Activated T-cell treated with anti-CD3 and anti-CD28 coated beads, Interleukin-2, amount 50 U/mL, for 72 hours (primary cell): ENCODE measurements around the gene ERMN. TPM values are rescaled to one million over a fixed set of nuclear protein-coding genes. Genes with fewer than 3 reads are reported as not detected.
"Not testable (repeated sequence)": the region's sequence is repeated elsewhere in the genome, so short reads cannot be mapped to it uniquely, and the experiment has no call there.

Experiments
- ATAC-seq, 2 donors: fragments of 150-1000 bp; cut with Tn5 transposase; replicated peaks in 1 of 2; 2 replicates each; pipeline ENCODE4 v1.10.0; 2021; ENCODE audit warnings: moderate library complexity in 2 of 2, mild to moderate bottlenecking in 1 of 2
- DNase-seq, 2 donors: peaks; one replicate each; pipeline ENCODE4 v3.0.0; 2021 to 2022; ENCODE audit warnings: mixed read lengths in 1 of 2
- H3K27ac Mint-ChIP-seq: one replicate; pipeline ENCODE4 v1.8.0; 2022; ENCODE audit warnings: mild to moderate bottlenecking, moderate library complexity, mixed read lengths
- H3K27me3 Mint-ChIP-seq: one replicate; pipeline ENCODE4 v1.8.0; 2022; ENCODE audit warnings: low read depth, mixed read lengths
- H3K36me3 Mint-ChIP-seq, 2 donors: one replicate each; pipeline ENCODE4 v1.8.0; 2022; ENCODE audit warnings: mixed read lengths in 2 of 2, mild to moderate bottlenecking in 1 of 2; ENCODE audit not compliant: insufficient read depth in 2 of 2
- H3K4me1 Mint-ChIP-seq: one replicate; pipeline ENCODE4 v1.8.0; 2022; ENCODE audit warnings: low read depth, mixed read lengths
- H3K4me3 Mint-ChIP-seq, 2 donors: one replicate each; pipeline ENCODE4 v1.8.0; 2022; ENCODE audit warnings: mild to moderate bottlenecking in 2 of 2, mixed read lengths in 2 of 2, moderate library complexity in 2 of 2
- H3K9me3 Mint-ChIP-seq, 2 donors: one replicate each; pipeline ENCODE4 v1.8.0; 2022; ENCODE audit warnings: mixed read lengths in 2 of 2
- total RNA-seq, 2 donors: library from RNA; stranded (reverse); gene quantifications; one replicate each; pipeline ENCODE4 v1.2.3, GENCODE V29; 2022

ERMN gene, protein sequence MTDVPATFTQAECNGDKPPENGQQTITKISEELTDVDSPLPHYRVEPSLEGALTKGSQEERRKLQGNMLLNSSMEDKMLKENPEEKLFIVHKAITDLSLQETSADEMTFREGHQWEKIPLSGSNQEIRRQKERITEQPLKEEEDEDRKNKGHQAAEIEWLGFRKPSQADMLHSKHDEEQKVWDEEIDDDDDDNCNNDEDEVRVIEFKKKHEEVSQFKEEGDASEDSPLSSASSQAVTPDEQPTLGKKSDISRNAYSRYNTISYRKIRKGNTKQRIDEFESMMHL
- 1 to 10 TPM; 2.8 to 3.5 TPM for total RNA-seq

DNA sequence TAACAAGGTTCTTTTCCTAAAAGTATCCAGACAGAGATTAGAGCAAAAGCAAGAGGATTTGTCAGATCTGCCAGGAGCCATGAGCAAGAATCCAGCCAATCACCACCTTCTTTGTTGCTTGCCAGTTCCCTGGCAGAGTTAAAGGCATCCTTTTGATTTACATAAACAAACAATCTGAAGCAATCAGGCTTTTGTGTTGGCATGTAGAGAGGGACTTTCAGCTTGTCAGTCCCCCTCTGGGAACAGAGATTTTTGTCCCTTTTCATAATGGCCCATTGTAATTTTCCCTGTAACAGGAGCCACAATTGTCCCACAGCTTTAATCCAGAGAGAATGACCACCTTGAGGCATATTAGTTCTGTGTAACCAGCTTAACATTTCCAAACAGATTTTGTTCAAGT lies at the start of gene ERMN:
TSS of gene ERMN (minus strand) at position 39 of the 400 bp plus-strand sequence. CDS start 182 bp downstream, outside the sequence.
- Mint-ChIP-seq H3K9me3 (no peaks in the 10 kb centered on the region), H3K27me3 (no peaks in the 10 kb centered on the region), H3K4me1 (peaks cover 49% of the 10 kb centered on the region), H3K36me3 (peaks cover 0 to 3% of the 10 kb centered on the region in 2 donors), H3K27ac (peak within 1 kb of the TSS; percentile 56), H3K4me3 (peak within 1 kb of the TSS in 1 of 2 donors; percentile 7)
- ATAC-seq (no peak), DNase-seq (no peak)

DNA sequence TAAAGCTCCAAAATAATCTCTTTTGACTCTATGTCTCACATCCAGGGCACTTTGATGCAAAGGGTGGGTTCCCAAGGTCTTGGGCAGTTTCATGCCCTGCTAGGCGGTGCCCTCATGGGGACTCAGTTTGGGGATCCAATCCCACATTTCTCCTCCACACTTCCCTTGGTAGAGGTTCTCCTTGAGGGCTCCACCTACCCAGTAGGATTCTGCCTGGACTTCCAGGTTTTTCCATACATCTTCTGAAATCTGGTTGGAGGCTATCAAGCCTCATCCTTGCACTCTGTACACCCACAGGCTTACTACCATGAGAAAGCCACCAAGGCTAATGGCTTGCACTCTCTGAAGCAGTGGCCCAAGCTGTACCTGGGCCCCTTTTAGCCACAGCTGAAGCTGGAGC lies 49.8 kb upstream of the ERMN start:
- H3K27ac Mint-ChIP-seq: no peak overlapping the region
- peaks cover 23 to 28% of the 10 kb centered on the region in 2 donors for H3K36me3 Mint-ChIP-seq
- ATAC-seq (no peak), DNase-seq (no peak)
- H3K4me1 Mint-ChIP-seq: peaks cover 9% of the 10 kb centered on the region
- no peak overlapping the region for H3K4me3 Mint-ChIP-seq
- no peaks in the 10 kb centered on the region for H3K27me3 Mint-ChIP-seq
- peaks cover 11 to 19% of the 10 kb centered on the region in 2 donors for H3K9me3 Mint-ChIP-seq

DNA sequence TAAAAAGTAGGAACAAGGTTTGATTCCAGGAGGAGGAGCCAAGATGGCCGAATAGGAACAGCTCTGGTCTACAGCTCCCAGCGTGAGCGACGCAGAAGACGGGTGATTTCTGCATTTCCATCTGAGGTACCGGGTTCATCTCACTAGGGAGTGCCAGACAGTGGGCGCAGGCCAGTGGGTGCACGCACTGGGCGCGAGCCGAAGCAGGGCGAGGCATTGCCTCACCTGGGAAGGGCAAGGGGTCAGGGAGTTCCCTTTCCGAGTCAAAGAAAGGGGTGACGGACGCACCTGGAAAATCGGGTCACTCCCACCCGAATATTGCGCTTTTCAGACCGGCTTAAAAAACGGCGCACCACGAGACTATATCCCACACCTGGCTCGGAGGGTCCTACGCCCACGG lies 42.9 kb upstream of the ERMN start:
- not testable (repeated sequence) for H3K27me3 Mint-ChIP-seq, DNase-seq, H3K4me3 Mint-ChIP-seq, H3K27ac Mint-ChIP-seq, ATAC-seq, H3K9me3 Mint-ChIP-seq
- peaks cover 29% of the 10 kb centered on the region for H3K4me1 Mint-ChIP-seq
- H3K36me3 Mint-ChIP-seq: peaks cover 2 to 13% of the 10 kb centered on the region in 2 donors

DNA sequence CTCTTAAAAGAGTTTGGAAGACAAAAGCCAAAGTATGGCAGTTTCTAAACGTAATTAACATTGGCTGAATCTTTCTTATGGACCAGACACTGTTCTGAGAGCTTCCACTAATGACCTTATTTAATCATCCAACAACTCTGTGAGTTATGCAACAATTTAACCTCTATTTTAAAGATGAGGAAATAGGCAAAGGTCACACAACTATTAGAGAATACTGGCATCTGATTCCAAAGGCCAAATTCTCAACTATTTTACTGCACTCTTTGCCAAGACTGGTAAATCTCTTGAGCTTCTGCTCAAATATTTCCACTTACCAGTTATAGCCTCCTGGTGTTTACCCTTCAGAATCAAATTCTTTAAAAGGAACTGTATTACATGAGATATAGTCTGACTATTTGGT lies 42.1 kb upstream of the ERMN start:
- no peaks in the 10 kb centered on the region for H3K27me3 Mint-ChIP-seq
- H3K4me3 Mint-ChIP-seq: no peak overlapping the region
- no peak for DNase-seq
- peaks cover 7 to 18% of the 10 kb centered on the region in 2 donors for H3K36me3 Mint-ChIP-seq
- H3K9me3 Mint-ChIP-seq: peaks cover 3% of the 10 kb centered on the region in 2 donors
- no peak for ATAC-seq
- H3K4me1 Mint-ChIP-seq: peaks cover 37% of the 10 kb centered on the region
- no peak overlapping the region for H3K27ac Mint-ChIP-seq

DNA sequence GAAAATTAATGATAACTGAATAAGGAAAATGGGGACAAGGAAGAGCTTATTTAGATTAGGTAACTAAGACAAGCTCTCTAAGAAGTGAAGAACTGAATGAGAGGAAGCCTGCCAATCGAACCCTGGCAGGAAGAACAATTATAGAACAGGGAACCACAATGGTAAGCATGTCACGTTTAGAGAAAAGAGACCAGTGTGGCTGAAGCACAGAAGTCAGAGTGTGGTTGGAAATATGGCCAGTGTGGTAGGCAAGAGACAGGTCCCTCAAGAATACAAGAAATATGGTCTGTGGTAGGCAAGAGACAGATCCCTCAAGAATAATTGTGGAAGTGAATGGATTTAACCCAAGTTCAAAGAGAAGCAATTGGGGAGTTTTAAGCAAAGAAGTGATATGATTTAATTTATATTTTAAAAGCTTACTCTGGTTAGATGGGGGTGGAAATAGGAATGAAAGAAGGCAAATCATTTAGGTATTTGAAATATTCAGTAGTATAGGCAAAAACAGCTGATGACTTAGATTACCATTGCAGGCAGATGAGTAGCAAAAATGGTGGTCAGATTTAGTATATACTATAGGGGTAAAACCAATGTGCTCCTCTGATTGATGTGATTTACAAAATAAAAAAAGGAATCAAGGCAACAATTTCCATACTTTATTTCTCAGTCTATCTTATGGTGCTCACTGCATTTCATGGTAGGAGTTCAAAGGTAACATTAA lies 38.8 kb upstream of the ERMN start:
- peaks cover 18 to 37% of the 10 kb centered on the region in 2 donors for H3K36me3 Mint-ChIP-seq
- H3K4me3 Mint-ChIP-seq: peak overlapping the region; percentile 53 to 85
- H3K27ac Mint-ChIP-seq: peak overlapping the region; percentile 85
- peaks cover 37% of the 10 kb centered on the region for H3K4me1 Mint-ChIP-seq
- peak; percentile 55 to 62 for ATAC-seq
- peak; percentile 8 to 9 for DNase-seq
- H3K9me3 Mint-ChIP-seq: peaks cover 10 to 12% of the 10 kb centered on the region in 2 donors
- H3K27me3 Mint-ChIP-seq: no peaks in the 10 kb centered on the region

DNA sequence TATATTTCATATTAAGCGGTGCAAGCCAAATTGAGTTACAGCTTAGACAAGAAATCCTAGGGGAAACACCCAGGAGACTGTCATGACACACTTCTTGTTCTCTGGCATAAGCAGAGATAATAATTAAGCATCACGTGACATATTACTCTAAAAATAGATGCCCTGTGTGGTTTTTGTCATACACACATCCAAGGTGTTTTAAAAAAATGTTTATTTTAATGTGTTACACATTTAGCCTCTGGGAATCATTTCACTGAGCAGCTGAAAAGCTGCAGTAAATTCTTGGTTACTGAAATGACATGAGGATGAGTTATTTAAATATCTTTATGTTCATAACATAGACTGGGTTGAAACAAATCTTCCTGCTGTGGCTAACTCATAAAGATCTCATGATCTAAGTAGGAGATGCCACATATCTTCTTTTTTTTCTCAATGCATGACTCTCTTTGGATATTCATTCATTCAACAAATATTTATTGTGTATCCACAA lies 38.0 kb upstream of the ERMN start:
- peak; percentile 85 to 92 for ATAC-seq
- H3K36me3 Mint-ChIP-seq: peaks cover 18 to 39% of the 10 kb centered on the region in 2 donors

DNA sequence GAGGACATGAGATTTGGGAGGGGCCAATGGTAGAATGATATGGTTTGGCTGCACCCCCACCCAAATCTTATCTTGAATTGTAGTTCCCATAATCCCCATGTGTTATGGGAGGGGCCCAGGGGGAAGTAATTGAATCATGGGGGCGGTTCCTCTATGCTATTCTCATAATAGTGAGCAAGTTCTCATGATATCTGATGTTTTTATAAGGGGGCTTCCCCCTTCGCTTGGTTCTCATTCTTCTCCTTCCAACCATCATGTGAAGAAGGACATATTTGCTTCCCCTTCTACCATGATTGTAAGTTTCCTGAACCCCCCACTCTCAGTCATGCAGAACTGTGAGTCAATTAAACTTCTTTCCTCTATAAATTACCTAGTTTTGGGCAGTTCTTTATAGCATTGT lies 37.0 kb upstream of the ERMN start:
- no peak overlapping the region for H3K4me3 Mint-ChIP-seq
- ATAC-seq: no peak
- H3K36me3 Mint-ChIP-seq: peaks cover 18 to 34% of the 10 kb centered on the region in 2 donors
- no peaks in the 10 kb centered on the region for H3K27me3 Mint-ChIP-seq
- no peak overlapping the region for H3K27ac Mint-ChIP-seq
- H3K9me3 Mint-ChIP-seq: peaks cover 10 to 12% of the 10 kb centered on the region in 2 donors
- peaks cover 37% of the 10 kb centered on the region for H3K4me1 Mint-ChIP-seq
- DNase-seq: no peak

More for the DNA sequence above, 38.0 kb upstream of the ERMN start:
- Mint-ChIP-seq H3K4me1 (peaks cover 37% of the 10 kb centered on the region), H3K27me3 (no peaks in the 10 kb centered on the region), H3K9me3 (peaks cover 10 to 12% of the 10 kb centered on the region in 2 donors), H3K4me3 (peak overlapping the region; percentile 53 to 85), H3K27ac (peak overlapping the region; percentile 85)
- DNase-seq: no peak

DNA sequence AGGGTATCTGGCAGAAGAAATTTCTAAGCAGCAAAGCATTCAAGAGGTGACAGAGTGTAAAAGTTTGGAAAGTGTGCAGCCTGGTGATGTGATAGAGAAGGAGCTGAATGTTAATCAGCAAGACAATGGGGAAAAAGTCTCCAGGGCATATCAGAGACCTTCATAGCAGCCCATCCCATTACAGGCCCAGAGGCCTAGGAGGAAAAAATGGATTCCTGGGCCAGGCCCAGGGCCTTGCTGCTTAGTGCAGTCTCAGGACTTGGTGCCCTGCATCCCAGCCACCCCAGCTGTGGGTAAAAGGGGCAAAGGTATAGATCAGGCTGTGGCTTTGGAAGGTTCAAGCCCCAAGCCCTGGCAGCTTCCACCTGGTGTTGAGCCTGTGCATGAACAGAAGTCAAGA lies 35.9 kb upstream of the ERMN start:
- no peak overlapping the region for H3K27ac Mint-ChIP-seq
- DNase-seq (no peak), ATAC-seq (no peak)
- H3K4me1 Mint-ChIP-seq: peaks cover 38% of the 10 kb centered on the region
- peaks cover 18 to 34% of the 10 kb centered on the region in 2 donors for H3K36me3 Mint-ChIP-seq
- no peak overlapping the region for H3K4me3 Mint-ChIP-seq
- H3K27me3 Mint-ChIP-seq: no peaks in the 10 kb centered on the region
- peaks cover 10 to 12% of the 10 kb centered on the region in 2 donors for H3K9me3 Mint-ChIP-seq

DNA sequence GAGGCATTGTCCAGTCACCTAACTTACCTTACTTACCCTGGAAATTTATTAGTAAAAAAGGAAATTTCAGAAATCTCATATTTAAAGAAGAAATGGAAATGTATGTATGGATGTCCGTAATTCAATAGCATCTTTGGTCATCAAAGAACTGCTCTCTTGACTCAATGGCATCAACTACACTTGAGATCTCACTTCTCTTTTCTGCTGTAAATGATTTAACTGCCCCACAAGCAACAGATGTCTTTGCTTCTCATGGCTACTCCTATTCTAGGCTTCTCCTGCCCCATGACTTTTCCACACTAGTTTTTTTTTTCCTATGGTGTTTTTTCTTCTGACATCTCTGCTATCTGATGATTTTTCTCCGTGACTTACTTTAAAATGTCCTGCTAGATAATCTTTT lies 34.0 kb upstream of the ERMN start:
- no peaks in the 10 kb centered on the region for H3K27me3 Mint-ChIP-seq
- H3K4me1 Mint-ChIP-seq: peaks cover 38% of the 10 kb centered on the region
- H3K27ac Mint-ChIP-seq: no peak overlapping the region
- H3K36me3 Mint-ChIP-seq: peaks cover 18 to 32% of the 10 kb centered on the region in 2 donors
- H3K9me3 Mint-ChIP-seq: peaks cover 10 to 12% of the 10 kb centered on the region in 2 donors
- no peak overlapping the region for H3K4me3 Mint-ChIP-seq
- no peak for ATAC-seq
- no peak for DNase-seq

DNA sequence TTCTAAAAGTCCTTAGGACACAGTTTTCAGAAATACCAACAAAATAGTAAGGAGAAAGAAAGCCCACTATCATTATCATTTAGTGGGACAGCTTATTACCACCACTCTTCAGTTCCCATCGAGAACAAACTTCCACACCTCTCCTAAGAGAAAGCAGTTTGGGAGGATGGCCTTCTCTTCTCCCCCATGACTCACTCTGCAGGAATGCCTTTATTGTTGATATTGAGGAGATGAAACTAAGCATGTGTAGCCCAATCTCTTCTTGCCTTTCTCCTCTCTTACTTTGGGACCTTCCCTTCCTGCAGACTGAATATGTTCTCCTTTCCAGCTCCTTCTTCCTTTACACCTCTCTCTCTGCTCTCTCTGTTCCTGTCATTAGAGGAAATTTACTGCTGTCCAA lies 30.0 kb upstream of the ERMN start:
- no peaks in the 10 kb centered on the region for H3K27me3 Mint-ChIP-seq
- peaks cover 5 to 8% of the 10 kb centered on the region in 2 donors for H3K36me3 Mint-ChIP-seq
- no peak overlapping the region for H3K27ac Mint-ChIP-seq
- H3K4me1 Mint-ChIP-seq: peaks cover 30% of the 10 kb centered on the region
- DNase-seq (no peak), ATAC-seq (no peak)
- no peaks in the 10 kb centered on the region for H3K9me3 Mint-ChIP-seq
- no peak overlapping the region for H3K4me3 Mint-ChIP-seq

DNA sequence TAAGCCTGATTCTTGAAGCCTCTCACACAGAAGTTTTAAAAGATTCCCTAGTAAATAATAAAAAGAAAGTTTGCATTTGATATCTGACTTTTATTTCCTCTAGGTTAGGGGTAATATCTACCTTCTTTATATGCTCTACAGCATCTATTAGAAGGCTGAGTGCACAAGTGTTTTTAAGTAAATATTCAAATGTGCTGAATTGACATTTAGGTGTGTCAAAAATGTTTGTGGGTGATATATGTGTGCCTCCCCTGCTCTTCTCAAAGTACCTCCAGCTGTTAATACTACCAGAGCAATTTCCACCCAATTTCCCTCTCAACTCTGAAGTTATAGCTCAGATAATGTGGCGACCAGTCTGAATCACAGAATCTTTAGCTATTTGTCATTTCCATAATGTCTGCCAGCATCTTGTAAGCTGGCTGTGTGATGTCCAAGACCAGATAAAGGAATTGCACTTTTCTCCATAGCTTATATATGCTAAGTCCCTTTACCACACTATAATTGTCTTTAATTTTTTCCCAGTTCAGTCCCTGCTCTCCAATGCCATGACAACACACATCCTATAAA lies 24.4 kb upstream of the ERMN start:
- peaks cover 33% of the 10 kb centered on the region for H3K4me1 Mint-ChIP-seq
- ATAC-seq: no peak
- DNase-seq: no peak
- peaks cover 4 to 11% of the 10 kb centered on the region in 2 donors for H3K36me3 Mint-ChIP-seq
- no peaks in the 10 kb centered on the region for H3K27me3 Mint-ChIP-seq
- H3K27ac Mint-ChIP-seq: no peak overlapping the region
- H3K9me3 Mint-ChIP-seq: peaks cover 0 to 4% of the 10 kb centered on the region in 2 donors
- H3K4me3 Mint-ChIP-seq: no peak overlapping the region

DNA sequence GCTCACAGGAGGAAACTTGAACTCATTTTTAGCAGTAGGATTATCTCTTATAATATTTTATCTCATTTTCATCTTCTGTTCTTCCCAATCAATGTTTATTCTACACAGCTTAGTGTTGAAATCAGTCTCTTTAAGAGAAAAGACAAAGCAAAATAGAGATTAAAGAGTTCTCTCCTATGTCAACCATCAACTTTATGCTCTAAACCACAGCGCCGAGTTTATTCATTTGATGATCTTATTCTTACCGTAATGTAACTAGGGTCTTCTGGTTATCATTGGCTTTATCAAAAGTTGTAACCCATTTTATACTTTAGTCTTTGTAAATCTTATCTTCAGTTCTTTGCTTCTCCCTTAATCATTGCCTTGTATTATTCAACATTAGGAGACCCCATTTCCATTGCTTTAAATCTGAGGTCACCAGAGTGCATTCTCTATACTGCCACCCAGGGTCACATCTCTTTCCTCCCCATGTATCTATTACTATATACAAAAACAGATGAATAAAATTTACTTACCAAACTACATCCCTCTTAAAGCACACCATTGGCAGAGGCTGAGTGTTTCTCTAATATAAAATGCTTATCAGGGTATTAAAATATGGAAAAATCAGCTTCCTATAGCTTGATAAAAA lies 22.8 kb upstream of the ERMN start:
- ATAC-seq: peak in 1 of 2 donors; percentile 27
- Mint-ChIP-seq H3K9me3 (peaks cover 11 to 17% of the 10 kb centered on the region in 2 donors), H3K4me1 (peaks cover 25% of the 10 kb centered on the region), H3K27me3 (no peaks in the 10 kb centered on the region), H3K27ac (peak overlapping the region; percentile 52), H3K36me3 (peaks cover 19 to 24% of the 10 kb centered on the region in 2 donors), H3K4me3 (peak overlapping the region; percentile 23 to 34)
- DNase-seq: no peak
